AG04450 (cell line): ENCODE data around the gene CAPN8. TPM values are rescaled to one million over a fixed set of nuclear protein-coding genes. Genes with fewer than 3 reads are reported as not detected.

Experiments
- CTCF ChIA-PET: fragments of 300-600, 350-600 bp; formaldehyde crosslinking; extraction: SDS; loops from one replicate; lab custom pipeline; 2022; ENCODE audit warnings: antibody characterized with exemption, inconsistent platforms; lab: Charles Lee
- POLR2A ChIA-PET: fragments of 350-600 bp; formaldehyde crosslinking; extraction: SDS; loops from one replicate; lab custom pipeline; 2021; ENCODE audit warnings: antibody characterized with exemption, inconsistent platforms; lab: Yijun Ruan, JAX
- DNase-seq: peaks from one replicate; pipeline ENCODE4 v3.0.0-alpha.2; 2011; ENCODE audit warnings: low read depth, low spot score
- H3K27ac ChIP-seq: one replicate; pipeline ENCODE4 v1.5.1; 2012; ENCODE audit warnings: low read depth, low read length, control low read depth
- H3K27me3 ChIP-seq: one replicate; pipeline ENCODE4 v1.6.0; 2012; ENCODE audit warnings: low read length; ENCODE audit not compliant: control insufficient read depth, insufficient read depth
- H3K4me3 ChIP-seq: 2 replicates; pipeline ENCODE4 v1.5.1; 2011; ENCODE audit warnings: mild to moderate bottlenecking, low read depth, low read length, control low read depth
- H3K9me3 ChIP-seq: 2 replicates; pipeline ENCODE4 v1.5.1; 2012; ENCODE audit warnings: low read length; ENCODE audit not compliant: control insufficient read depth, insufficient read depth
- CTCF ChIP-seq: IDR thresholded peaks from 2 replicates; pipeline ENCODE4 v1.5.1; 2011; ENCODE audit warnings: low read depth, low read length, control low read depth, inconsistent platforms
- polyA minus RNA-seq: library from RNA; depleted of rRNA, polyadenylated mRNA; stranded (reverse); fragments of >200 nt; gene quantifications from 2 replicates; pipeline ENCODE4 v1.2.3, GENCODE V29; 2011; rRNA and poly(A)+ RNA removed
- polyA plus RNA-seq: library from polyadenylated mRNA; depleted of rRNA; stranded (reverse); fragments of >200 nt; gene quantifications from 2 replicates; pipeline ENCODE4 v1.2.3, GENCODE V29; 2011; rRNA removed

The CAPN8 gene
- not detected in 2 replicates for polyA plus RNA-seq
- polyA minus RNA-seq, result not detected in 2 replicates

GRCh38 chr1:223665592-223666312 lies at the start of gene CAPN8:
Gene CAPN8, minus strand, starts transcription at chr1:223665701. Its CDS starts 55 bp downstream, at chr1:223665646.
- DNase-seq, result no peak
- CTCF ChIA-PET, result interaction anchor here (1.3 kb wide), 1 partner anchor 542 kb away, joined by 4 read pairs; no protein-coding TSS in a partner anchor

GRCh38 chr1:223714849-223715603 lies 49.5 kb upstream of the CAPN8 start:
- no peak for DNase-seq
- POLR2A ChIA-PET, result interaction anchor here (0.8 to 1.6 kb wide), 4 partner anchors 14 to 57 kb away, joined by 3 to 6 read pairs (median 5); no protein-coding TSS in a partner anchor
- CTCF ChIA-PET, result interaction anchor here (1.6 to 2.1 kb wide), 2 partner anchors 17 to 34 kb away, joined by 4 to 8 read pairs; no protein-coding TSS in a partner anchor
- TF ChIP-seq CTCF, result no peak
- Histone ChIP-seq H3K4me3 (peak overlapping the region; percentile 95), H3K27ac (peak overlapping the region; percentile 83), H3K27me3 (no peaks in the 10 kb centered on the region), H3K9me3 (no peaks in the 10 kb centered on the region)

More at GRCh38 chr1:223665592-223666312, at the start of gene CAPN8:
- no peaks in the 10 kb centered on the region for H3K9me3 ChIP-seq
- TF ChIP-seq CTCF, result no peak
- H3K27me3 ChIP-seq, result peaks cover 14% of the 10 kb centered on the region
- no peak within 1 kb of the TSS for H3K27ac ChIP-seq
- H3K4me3 ChIP-seq, result no peak within 1 kb of the TSS
- POLR2A ChIA-PET, result no interaction called here

GRCh38 chr1:223714421-223714724 lies 48.9 kb upstream of the CAPN8 start:
- Histone ChIP-seq H3K4me3 (peak overlapping the region; percentile 95), H3K9me3 (no peaks in the 10 kb centered on the region), H3K27ac (no peak overlapping the region), H3K27me3 (no peaks in the 10 kb centered on the region)
- TF ChIP-seq CTCF, result no peak
- no peak for DNase-seq
- ChIA-PET POLR2A (no interaction called here), CTCF (no interaction called here)

GRCh38 chr1:223713546-223714420 lies 48.3 kb upstream of the CAPN8 start:
- peak overlapping the region; percentile 80 for H3K27ac ChIP-seq
- CTCF ChIA-PET, result interaction anchor here (1.1 to 1.7 kb wide), 2 partner anchors 10 to 11 kb away, joined by 3 to 5 read pairs; no protein-coding TSS in a partner anchor
- no peaks in the 10 kb centered on the region for H3K9me3 ChIP-seq
- H3K4me3 ChIP-seq, result peak overlapping the region; percentile 95
- no peaks in the 10 kb centered on the region for H3K27me3 ChIP-seq
- no peak for DNase-seq
- POLR2A ChIA-PET, result interaction anchor here (0.6 kb wide), 1 partner anchor 35 kb away, joined by 3 read pairs; no protein-coding TSS in a partner anchor
- TF ChIP-seq CTCF, result no peak
